Pancreas (tissue), 10 donors: ENCODE data around the gene TMEM63B. TPM values are rescaled to one million over a fixed set of nuclear protein-coding genes. Genes with fewer than 3 reads are reported as not detected.

Experiments used
- ATAC-seq, 4 donors: fragments of 200-7000 bp; cut with Tn5 transposase; one replicate each; pipeline versions ENCODE4 v1.8.0 to v1.9.1; 2020; ENCODE audit warnings: mild to moderate bottlenecking in 4 of 4, moderate library complexity in 4 of 4
- DNase-seq, 6 donors: peaks; one replicate each; pipeline ENCODE4 v3.0.0-alpha.2; 2020
- FAIRE-seq: peaks from 2 replicates; lab custom pipeline; 2012; peaks lifted over from hg19 to GRCh38; lab: Jason Lieb, UNC
- H3K27ac ChIP-seq, 4 donors: fragments of 200-600 bp; sonication (generic); 1 replicate in 3 of 4; 2 replicates in 1 of 4; pipeline versions ENCODE4 v1.5.0 to v1.8.0; 2020
- H3K27me3 ChIP-seq, 4 donors: fragments of 200-600 bp; one replicate each; pipeline ENCODE4 v1.8.0; 2021
- H3K36me3 ChIP-seq, 3 donors: fragments of 200-600 bp; sonication (generic) in 1 of 3; one replicate each; pipeline versions ENCODE4 v1.5.0 to v1.8.0; 2020 to 2021
- H3K4me1 ChIP-seq, 3 donors: fragments of 200-600 bp; one replicate each; pipeline ENCODE4 v1.8.0; 2021
- H3K4me3 ChIP-seq, 4 donors: fragments of 200-600 bp; sonication (generic) in 2 of 4; one replicate each; pipeline versions ENCODE4 v1.5.0 to v1.8.0; 2020 to 2021
- H3K9me3 ChIP-seq, 4 donors: fragments of 200-600 bp; one replicate each; pipeline ENCODE4 v1.8.0; 2021
- WGBS, 2 donors: extraction: QIAGEN DNeasy Blood & Tissue Kit; methylation state at CpG; one replicate each; pipeline ENCODE4 v1.1.7; 2013; 5-methylcytosine and 5-hydroxymethylcytosine counted together
- intact Hi-C, 3 donors: fragments of 100-400 bp; cut with DNase I; formaldehyde crosslinking; loops; one replicate each; pipeline versions ENCODE4 v1.11.1 to v1.14.2; 2022
- polyA plus RNA-seq, 2 donors: library from polyadenylated mRNA; stranded (reverse); fragments of 200-250 nt; gene quantifications; one replicate each; pipeline ENCODE4 v1.2.3, GENCODE V29; 2013
- total RNA-seq, 6 donors: library from RNA; stranded (reverse); fragmentation: NEBNext Ultra II Directional in 4 of 6; extraction: Animal tissue kit (Norgen Biotek cat#: 25700) in 4 of 6; gene quantifications; one replicate each; pipeline versions ENCODE4 v1.2.1 to v1.2.4, GENCODE V29; 2021 to 2023
- TF ChIP-seq, protein P1 (sequence below), 4 donors: fragments of 200-600 bp; sonication (generic) in 3 of 4; IDR thresholded peaks; one replicate each; pipeline versions ENCODE4 v1.5.0 to v1.8.0; 2021; ENCODE audit warnings: antibody characterized with exemption in 4 of 4
- donor health status: healthy with polysubstance abuse.
- donor health status: DM: no; HTN: no; CAD: no; lungs with moderate emphysema.
- donor health status: DM: no; HTN: no; CAD: no.
- donor health status: control.
- donor health status: control.
- donor health status: Bipolar disorder and iron deficiency.
- donor health status: DM: yes; HTN: yes; CAD: no.
- donor health status: DM: no; HTN: no; CAD: no.
- donor health status: DM: no; HTN: no; CAD: no.
- donor health status: DM: yes; HTN: yes; CAD: no.

TMEM63B gene
- total and polyA plus RNA-seq, 8 donors = 7.2 to 19.9 (median 11.9) TPM

DNA sequence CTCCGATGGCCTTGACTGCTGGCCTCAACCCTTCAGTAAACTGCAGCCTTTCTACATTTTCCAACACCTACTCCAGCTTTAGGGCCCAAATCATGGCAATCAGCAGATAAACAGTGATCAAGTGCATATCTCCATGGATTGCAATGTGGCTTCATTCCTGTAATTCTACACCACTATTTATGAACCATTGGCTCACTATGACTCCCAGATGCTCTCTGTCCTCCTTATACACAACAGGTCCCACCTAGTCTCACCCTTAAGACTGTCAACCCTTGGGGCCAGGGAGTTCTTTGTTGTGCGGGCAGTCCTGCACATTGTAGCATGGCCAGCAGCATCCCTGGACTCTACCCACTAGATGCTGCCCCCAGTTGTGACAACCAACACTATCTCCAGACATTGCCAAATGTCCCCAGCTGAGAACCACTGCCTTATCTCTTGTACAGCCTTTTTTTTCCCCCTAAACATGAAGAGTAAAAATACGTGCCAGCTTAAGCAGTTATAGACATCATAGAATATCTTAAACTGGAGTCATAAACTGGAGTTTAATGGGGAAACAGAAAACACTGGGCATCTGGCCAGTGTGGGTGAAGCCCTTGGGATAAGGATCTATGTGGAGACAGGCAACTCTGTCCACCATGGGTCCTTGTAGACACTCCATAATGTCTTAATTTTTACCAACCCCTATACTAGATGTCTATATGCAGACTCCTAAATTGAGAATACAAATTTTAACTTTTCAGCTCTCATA lies 21.2 kb upstream of the TMEM63B start:
- no peak for DNase-seq
- H3K27ac ChIP-seq = no peak overlapping the region
- WGBS, 2 donors = 69 to 74% methylated on average over 3 of the region's 3 CpGs

DNA sequence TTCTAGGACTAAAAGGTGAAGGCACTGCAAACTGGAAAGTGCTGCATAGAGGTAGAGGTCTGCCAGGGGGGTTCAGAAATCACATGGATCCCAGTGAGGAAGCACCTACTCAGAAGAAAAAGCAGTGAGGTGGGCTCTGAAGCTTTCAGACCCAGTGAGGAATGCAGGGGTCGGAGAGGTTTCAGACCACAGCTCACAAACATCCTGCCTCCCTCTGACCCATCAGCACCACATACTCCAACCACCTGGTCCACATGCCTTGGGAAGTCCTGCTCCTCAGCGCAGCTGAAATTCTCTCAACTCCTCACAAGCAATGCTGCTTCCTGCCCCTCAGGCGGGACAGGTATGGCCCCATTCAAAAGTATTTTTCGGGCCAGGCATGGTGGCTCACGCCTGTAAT lies 20.3 kb upstream of the TMEM63B start:
- DNase-seq (no peak), FAIRE-seq (no peak), ATAC-seq (no peak)
- no peaks in the 10 kb centered on the region for H3K4me1 ChIP-seq
- H3K27me3 ChIP-seq = no peaks in the 10 kb centered on the region
- H3K36me3 ChIP-seq = peaks cover 0 to 2% (median 0%) of the 10 kb centered on the region in 3 donors
- intact Hi-C loops = no loop called here
- H3K27ac ChIP-seq = no peak overlapping the region
- TF ChIP-seq, protein P1, sequence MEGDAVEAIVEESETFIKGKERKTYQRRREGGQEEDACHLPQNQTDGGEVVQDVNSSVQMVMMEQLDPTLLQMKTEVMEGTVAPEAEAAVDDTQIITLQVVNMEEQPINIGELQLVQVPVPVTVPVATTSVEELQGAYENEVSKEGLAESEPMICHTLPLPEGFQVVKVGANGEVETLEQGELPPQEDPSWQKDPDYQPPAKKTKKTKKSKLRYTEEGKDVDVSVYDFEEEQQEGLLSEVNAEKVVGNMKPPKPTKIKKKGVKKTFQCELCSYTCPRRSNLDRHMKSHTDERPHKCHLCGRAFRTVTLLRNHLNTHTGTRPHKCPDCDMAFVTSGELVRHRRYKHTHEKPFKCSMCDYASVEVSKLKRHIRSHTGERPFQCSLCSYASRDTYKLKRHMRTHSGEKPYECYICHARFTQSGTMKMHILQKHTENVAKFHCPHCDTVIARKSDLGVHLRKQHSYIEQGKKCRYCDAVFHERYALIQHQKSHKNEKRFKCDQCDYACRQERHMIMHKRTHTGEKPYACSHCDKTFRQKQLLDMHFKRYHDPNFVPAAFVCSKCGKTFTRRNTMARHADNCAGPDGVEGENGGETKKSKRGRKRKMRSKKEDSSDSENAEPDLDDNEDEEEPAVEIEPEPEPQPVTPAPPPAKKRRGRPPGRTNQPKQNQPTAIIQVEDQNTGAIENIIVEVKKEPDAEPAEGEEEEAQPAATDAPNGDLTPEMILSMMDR (IDR thresholded peaks at IDR 0.05) = no peak
- H3K4me3 ChIP-seq = no peak overlapping the region
- H3K9me3 ChIP-seq = no peaks in the 10 kb centered on the region
- WGBS, 2 donors = 97 to 99% methylated on average over 5 of the region's 5 CpGs

More for the DNA sequence above, 21.2 kb upstream of the TMEM63B start:
- H3K9me3 ChIP-seq = no peaks in the 10 kb centered on the region
- H3K4me1 ChIP-seq = no peaks in the 10 kb centered on the region
- no peak overlapping the region for H3K4me3 ChIP-seq
- ATAC-seq (no peak), FAIRE-seq (no peak)
- TF ChIP-seq, protein P1 (IDR thresholded peaks at IDR 0.05) = no peak
- intact Hi-C loops = no loop called here
- no peaks in the 10 kb centered on the region for H3K36me3 ChIP-seq
- H3K27me3 ChIP-seq = no peaks in the 10 kb centered on the region

DNA sequence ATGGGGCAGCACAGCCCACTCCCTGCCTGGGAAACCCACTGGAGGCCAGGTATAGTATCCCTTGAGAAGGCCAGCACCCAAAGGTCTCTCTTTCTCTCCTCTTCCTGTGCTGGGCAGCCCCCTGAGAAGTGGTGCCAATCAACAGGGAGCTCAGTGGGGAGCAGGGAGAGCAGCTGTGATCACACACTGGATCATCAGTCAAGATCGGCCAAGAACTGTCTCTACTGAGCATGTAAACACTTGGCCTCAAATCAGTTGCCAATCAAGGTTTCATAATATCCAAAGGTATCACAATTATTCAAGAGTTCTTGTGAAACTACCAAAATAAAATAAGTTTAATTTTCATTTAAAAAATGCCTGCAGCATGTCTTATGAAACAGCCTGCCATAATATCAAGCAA lies 18.9 kb upstream of the TMEM63B start:
- FAIRE-seq = no peak
- ATAC-seq = no peak
- no peak for DNase-seq
- TF ChIP-seq, protein P1 (IDR thresholded peaks at IDR 0.05) = no peak
- peaks cover 0 to 16% (median under 1%) of the 10 kb centered on the region in 3 donors for H3K36me3 ChIP-seq
- WGBS, 2 donors = 0 to 71% methylated on average over 1 of the region's 1 CpG
- intact Hi-C loops = no loop called here
- H3K27ac ChIP-seq = no peak overlapping the region
- no peak overlapping the region for H3K4me3 ChIP-seq
- no peaks in the 10 kb centered on the region for H3K4me1 ChIP-seq
- H3K9me3 ChIP-seq = no peaks in the 10 kb centered on the region
- no peaks in the 10 kb centered on the region for H3K27me3 ChIP-seq

DNA sequence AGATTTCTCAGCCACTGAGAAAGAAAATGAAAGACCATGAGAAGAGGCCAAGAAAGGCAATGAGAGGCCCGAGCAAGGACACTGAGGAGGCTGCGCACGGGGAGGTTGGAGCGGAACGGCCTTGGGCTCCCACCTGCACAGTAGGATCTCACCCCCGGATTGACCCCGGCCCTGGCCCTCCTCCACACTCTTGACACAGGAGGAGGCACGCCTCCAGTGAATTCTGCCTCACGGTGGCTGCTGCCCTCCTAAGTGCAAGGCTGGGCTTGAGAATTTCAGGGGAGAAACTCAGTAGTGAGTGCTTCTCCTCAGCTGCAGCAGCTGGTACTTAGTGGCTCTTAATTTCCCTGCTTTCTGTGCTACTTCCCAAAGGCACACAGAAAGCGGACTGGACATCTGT lies 18.1 kb upstream of the TMEM63B start:
- Histone ChIP-seq H3K9me3 (no peaks in the 10 kb centered on the region), H3K27ac (no peak overlapping the region), H3K4me3 (no peak overlapping the region), H3K36me3 (peaks cover 0 to 23% (median 4%) of the 10 kb centered on the region in 3 donors), H3K4me1 (no peaks in the 10 kb centered on the region), H3K27me3 (no peaks in the 10 kb centered on the region)
- no peak for FAIRE-seq
- TF ChIP-seq, protein P1 (IDR thresholded peaks at IDR 0.05) = no peak
- no peak for ATAC-seq
- WGBS, 2 donors = 85 to 86% methylated on average over 10 of the region's 10 CpGs
- DNase-seq = no peak
- intact Hi-C loops = no loop called here

DNA sequence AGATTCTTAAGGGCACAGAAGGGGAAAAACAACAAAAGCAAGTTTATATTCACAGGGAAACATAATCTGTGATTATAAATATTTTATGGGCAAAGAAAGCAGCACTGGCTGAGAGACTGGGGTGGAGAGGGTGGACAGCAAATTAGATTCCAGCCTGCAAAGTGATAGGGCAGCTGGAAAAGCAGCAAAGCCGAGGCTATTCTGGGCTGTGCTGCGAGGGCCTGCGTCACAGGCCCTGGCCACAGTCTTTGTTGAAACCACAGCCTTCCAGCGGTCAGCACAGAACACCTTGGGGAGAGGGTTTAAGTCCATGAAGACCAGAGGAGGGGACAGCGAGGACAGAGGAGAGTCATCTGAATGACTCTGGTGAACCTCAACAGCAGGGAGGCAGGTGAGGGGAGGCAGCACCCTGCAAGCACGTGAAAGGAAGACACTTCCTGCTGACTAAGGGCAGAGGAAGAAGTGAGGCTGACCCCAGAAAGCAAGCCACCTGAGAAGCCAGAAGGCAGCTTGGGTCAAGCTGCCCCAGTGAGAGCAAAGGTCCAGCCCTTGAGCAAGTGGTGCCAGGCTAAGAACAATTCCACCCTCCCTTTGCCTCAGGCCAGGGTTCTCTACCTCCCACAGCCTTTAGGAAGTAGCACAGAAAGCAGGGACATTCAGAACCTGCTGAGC lies 17.2 kb upstream of the TMEM63B start:
- TF ChIP-seq, protein P1 (IDR thresholded peaks at IDR 0.05) = no peak
- Histone ChIP-seq H3K27me3 (no peaks in the 10 kb centered on the region), H3K4me3 (no peak overlapping the region), H3K36me3 (peaks cover 0 to 23% (median 4%) of the 10 kb centered on the region in 3 donors), H3K27ac (no peak overlapping the region), H3K4me1 (no peaks in the 10 kb centered on the region), H3K9me3 (no peaks in the 10 kb centered on the region)
- intact Hi-C loops = no loop called here
- no peak for ATAC-seq
- no peak for DNase-seq
- no peak for FAIRE-seq
- WGBS, 2 donors = 90 to 93% methylated on average over 6 of the region's 6 CpGs
